Kidney epithelial cell (primary cell): Measurements from ENCODE around the gene ZNF407. TPM values are rescaled to one million over a fixed set of nuclear protein-coding genes. Genes with fewer than 3 reads are reported as not detected.

Experiments used
- DNase-seq: peaks from one replicate; pipeline ENCODE4 v3.0.0-alpha.2; 2010; ENCODE audit warnings: low read depth
- H3K27me3 ChIP-seq: 2 replicates; pipeline ENCODE4 v1.6.0; 2011; ENCODE audit warnings: low read length; ENCODE audit not compliant: control insufficient read depth, insufficient read depth
- H3K36me3 ChIP-seq: 2 replicates; pipeline ENCODE4 v1.5.1; 2011; ENCODE audit warnings: low read length; ENCODE audit not compliant: control insufficient read depth, insufficient read depth
- H3K4me3 ChIP-seq: 2 replicates; pipeline ENCODE4 v1.5.1; 2011; ENCODE audit warnings: low read depth, mild to moderate bottlenecking, control low read depth, low read length
- total RNA-seq: library from RNA; depleted of rRNA; stranded (reverse); fragments of >200 nt; gene quantifications from 2 replicates; pipeline ENCODE4 v1.2.3, GENCODE V29; 2015
- TF ChIP-seq, protein P1 (sequence below): IDR thresholded peaks from 2 replicates; pipeline ENCODE4 v1.5.1; 2011; ENCODE audit warnings: mild to moderate bottlenecking, moderate library complexity, low read length, control low read depth, inconsistent platforms; ENCODE audit not compliant: insufficient read depth, poor library complexity, severe bottlenecking

Gene ZNF407
- total RNA-seq, 1 donor from 2014 or later: 8.2 TPM

- H3K27me3 ChIP-seq: no peaks in the 10 kb centered on the region
- no peaks in the 10 kb centered on the region for H3K36me3 ChIP-seq
- TF ChIP-seq, protein P1, sequence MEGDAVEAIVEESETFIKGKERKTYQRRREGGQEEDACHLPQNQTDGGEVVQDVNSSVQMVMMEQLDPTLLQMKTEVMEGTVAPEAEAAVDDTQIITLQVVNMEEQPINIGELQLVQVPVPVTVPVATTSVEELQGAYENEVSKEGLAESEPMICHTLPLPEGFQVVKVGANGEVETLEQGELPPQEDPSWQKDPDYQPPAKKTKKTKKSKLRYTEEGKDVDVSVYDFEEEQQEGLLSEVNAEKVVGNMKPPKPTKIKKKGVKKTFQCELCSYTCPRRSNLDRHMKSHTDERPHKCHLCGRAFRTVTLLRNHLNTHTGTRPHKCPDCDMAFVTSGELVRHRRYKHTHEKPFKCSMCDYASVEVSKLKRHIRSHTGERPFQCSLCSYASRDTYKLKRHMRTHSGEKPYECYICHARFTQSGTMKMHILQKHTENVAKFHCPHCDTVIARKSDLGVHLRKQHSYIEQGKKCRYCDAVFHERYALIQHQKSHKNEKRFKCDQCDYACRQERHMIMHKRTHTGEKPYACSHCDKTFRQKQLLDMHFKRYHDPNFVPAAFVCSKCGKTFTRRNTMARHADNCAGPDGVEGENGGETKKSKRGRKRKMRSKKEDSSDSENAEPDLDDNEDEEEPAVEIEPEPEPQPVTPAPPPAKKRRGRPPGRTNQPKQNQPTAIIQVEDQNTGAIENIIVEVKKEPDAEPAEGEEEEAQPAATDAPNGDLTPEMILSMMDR: no peak
- DNase-seq: no peak
- H3K4me3 ChIP-seq: no peak overlapping the region
Observed at GRCh38 chr18:74709452-74709851, 111.8 kb downstream of the ZNF407 start.

DNA sequence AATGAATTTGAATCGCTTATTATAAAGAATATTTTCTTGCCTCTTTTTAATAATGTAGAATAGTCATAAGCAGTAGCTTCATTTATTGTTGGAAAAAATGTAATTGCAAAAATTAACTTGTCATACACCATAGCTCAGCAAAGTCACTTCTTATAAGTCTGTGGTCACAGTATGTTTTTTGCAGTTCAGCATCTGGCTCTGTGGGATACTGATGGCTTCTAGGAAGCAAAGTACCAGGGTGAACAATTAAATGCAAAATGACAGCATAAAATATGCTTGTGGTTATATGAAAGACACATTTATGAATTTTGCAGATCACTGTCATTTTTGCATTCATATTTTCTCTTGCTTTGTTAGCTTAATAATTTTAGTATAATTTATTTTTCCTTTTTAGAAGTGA, 116.5 kb downstream of the ZNF407 start:
- Histone ChIP-seq H3K4me3 (no peak overlapping the region), H3K27me3 (no peaks in the 10 kb centered on the region), H3K36me3 (no peaks in the 10 kb centered on the region)
- DNase-seq: no peak
- TF ChIP-seq, protein P1: no peak

- Histone ChIP-seq H3K4me3 (no peak overlapping the region), H3K36me3 (no peaks in the 10 kb centered on the region), H3K27me3 (no peaks in the 10 kb centered on the region)
- DNase-seq: no peak
- TF ChIP-seq, protein P1: no peak
Observed at GRCh38 chr18:74714791-74715190, 117.1 kb downstream of the ZNF407 start.

GRCh38 chr18:74715306-74715705, 117.6 kb downstream of the ZNF407 start:
- DNase-seq: no peak
- no peaks in the 10 kb centered on the region for H3K27me3 ChIP-seq
- no peak overlapping the region for H3K4me3 ChIP-seq
- TF ChIP-seq, protein P1: no peak
- H3K36me3 ChIP-seq: no peaks in the 10 kb centered on the region

- TF ChIP-seq, protein P1: no peak
- no peaks in the 10 kb centered on the region for H3K27me3 ChIP-seq
- H3K36me3 ChIP-seq: no peaks in the 10 kb centered on the region
- no peak for DNase-seq
- H3K4me3 ChIP-seq: no peak overlapping the region
Observed at GRCh38 chr18:74715865-74716712, 118.4 kb downstream of the ZNF407 start.

- no peaks in the 10 kb centered on the region for H3K36me3 ChIP-seq
- no peaks in the 10 kb centered on the region for H3K27me3 ChIP-seq
- TF ChIP-seq, protein P1: no peak
- DNase-seq: no peak
- H3K4me3 ChIP-seq: no peak overlapping the region
Observed at GRCh38 chr18:74718312-74718711, 120.6 kb downstream of the ZNF407 start.
